ENCODE data around the gene SDF2L1. TPM values are rescaled to one million over a fixed set of nuclear protein-coding genes. Genes with fewer than 3 reads are reported as not detected.

SDF2L1 gene
- total and polyA plus RNA-seq, 2 of the 13 experiments (the other 11 are each of a cell fraction or from before 2014, with no cell fraction given): 18.0 to 57.4 TPM

- no peak for FAIRE-seq
- peaks cover 0 to 5% of the 10 kb centered on the region in 2 experiments; a peak in 3 of 5 replicates for H3K36me3 ChIP-seq (replicated peaks in 1 of 2; ENCODE audit: control insufficient read depth in 1 of 2, insufficient read depth in 2 of 2, low read length in 2 of 2)
- no TSS peak for BruUV-seq (replicated peaks)
- peak overlapping the region; percentile 88 for H3K4me2 ChIP-seq (ENCODE audit: low read depth, low read length)
- CTCF ChIA-PET (ENCODE audit: low intra/inter-chr PET ratio, low total read pairs): no interaction called here
- H3K4me3 ChIP-seq (replicated peaks in 1 of 3; ENCODE audit: insufficient read depth in 1 of 3, low read depth in 2 of 3, low read length in 3 of 3): peak overlapping the region; percentile 70 to 92 (median 87)
- no peak for DNase-seq (ENCODE audit: low spot score)
- in situ Hi-C loops (cut with HindIII; ENCODE audit: extremely low pct_ligation_motif_present, low pct_unique_long_range_greater_than_20kb) (loop anchor here (10.0 kb wide), 1 partner anchor 50 kb away; no protein-coding TSS in a partner anchor), intact Hi-C loops (cut with micrococcal nuclease; ENCODE audit: unreplicated experiment) (no loop called here)
- no peaks in the 10 kb centered on the region for H3K27me3 ChIP-seq (ENCODE audit: control insufficient read depth in 1 of 2, insufficient read depth in 2 of 2, low read length in 2 of 2)
- peak overlapping the region; percentile 89 for H3K9ac ChIP-seq (ENCODE audit: insufficient read depth, low read depth, low read length)
- peak overlapping the region; percentile 99 for H3K27ac ChIP-seq (ENCODE audit: extremely low read length, insufficient read depth, low read length)
- H2AFZ ChIP-seq (ENCODE audit: low read length): no peak overlapping the region
- H4K20me1 ChIP-seq (ENCODE audit: insufficient read depth, low read length): no peaks in the 10 kb centered on the region; the same call in 1 of the 2 replicates
- H3K79me2 ChIP-seq (ENCODE audit: insufficient read depth, low read length): peaks cover 12% of the 10 kb centered on the region
- POLR2A ChIA-PET: interaction anchor here (0.9 to 4.1 kb wide), 16 partner anchors 10 to 202 kb away, joined by 3 to 27 read pairs (median 6); partner anchors contain the start of genes CCDC116, MAPK1 and SDF2L1
- WGBS (ENCODE audit: low lambda C conversion rate): 69% methylated on average over 25 of the region's 26 CpGs
- H3K4me1 ChIP-seq (ENCODE audit: insufficient read depth, low read length): peaks cover 16% of the 10 kb centered on the region
- no peaks in the 10 kb centered on the region for H3K9me3 ChIP-seq (ENCODE audit: low read length)
- no peak for ATAC-seq
- no peak for TF ChIP-seq MTF2 (CRISPR knock-in tag; IDR thresholded peaks at IDR 0.05; ENCODE audit: borderline replicate concordance)
- no peak for TF ChIP-seq GLMP (CRISPR knock-in tag; IDR thresholded peaks at IDR 0.05; ENCODE audit: borderline replicate concordance)
- no peak for TF ChIP-seq ZBTB4 (CRISPR knock-in tag; IDR thresholded peaks at IDR 0.05; ENCODE audit: borderline replicate concordance)
- TF ChIP-seq BRF2 (CRISPR knock-in tag; IDR thresholded peaks at IDR 0.05): no peak
- no peak for TF ChIP-seq ZC3H13 (CRISPR knock-in tag; IDR thresholded peaks at IDR 0.05)
- 0 out of 2 replicates have a peak, but pooled peaks have one; percentile 60 for TF ChIP-seq ZXDC (CRISPR knock-in tag; IDR thresholded peaks at IDR 0.05)
- TF ChIP-seq NR2C2 (CRISPR knock-in tag; IDR thresholded peaks at IDR 0.05; ENCODE audit: borderline replicate concordance): no peak
- TF ChIP-seq REST (IDR thresholded peaks at IDR 0.05; ENCODE audit: borderline replicate concordance in 1 of 2, low read depth in 1 of 2, low read length in 2 of 2): no peak
Measured at GRCh38 chr22:21665047-21665851, 23.1 kb downstream of the SDF2L1 start.
